GM19193 (cell line): ENCODE results near the gene KCNK1.

ENCODE experiments used
- POLR2A ChIP-seq: IDR thresholded peaks from 4 replicates; pipeline ENCODE4 v1.6.1; 2011; ENCODE audit not compliant: insufficient read depth, insufficient read length; ENCODE audit errors: extremely low read depth

KCNK1 gene

GRCh38 chr1:233654658-233655280 lies 40.9 kb downstream of the KCNK1 start:
- TF ChIP-seq POLR2A, result no peak

GRCh38 chr1:233655301-233655740 lies 41.4 kb downstream of the KCNK1 start:
- TF ChIP-seq POLR2A, result no peak

DNA sequence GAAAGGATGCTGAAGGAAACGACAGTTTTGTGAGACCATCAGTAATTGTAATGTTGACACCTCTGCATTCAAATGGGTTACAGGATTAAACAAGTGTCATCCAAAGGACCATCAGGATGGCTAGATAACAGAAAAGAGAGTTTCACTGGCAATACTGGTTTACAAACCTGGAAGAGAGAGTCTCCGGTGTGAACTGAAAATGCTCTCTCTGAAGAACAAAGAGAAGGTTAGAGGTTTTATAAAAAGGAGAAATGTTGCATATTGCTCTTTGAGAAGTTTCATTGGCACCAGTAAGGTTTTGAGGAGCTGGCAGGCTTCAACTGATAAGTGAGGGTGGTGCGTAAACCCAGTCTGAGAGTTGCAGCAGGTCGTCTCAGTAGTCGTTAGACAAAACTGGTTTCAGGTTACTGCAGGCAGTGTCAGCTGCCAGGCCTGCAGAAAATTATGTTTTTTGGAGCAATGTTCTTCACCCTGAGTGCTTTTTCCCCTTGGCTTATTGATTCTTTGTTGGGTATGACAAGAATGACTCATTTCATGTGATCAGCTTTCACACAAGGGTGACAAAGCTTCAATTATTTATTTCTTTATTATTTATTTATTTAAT lies 42.2 kb downstream of the KCNK1 start:
- no peak for TF ChIP-seq POLR2A

GRCh38 chr1:233656687-233657086 lies 42.8 kb downstream of the KCNK1 start:
- TF ChIP-seq POLR2A, result no peak

- TF ChIP-seq POLR2A, result no peak
These were observed 43.6 kb downstream of the KCNK1 start for GRCh38 chr1:233657466-233657865.

GRCh38 chr1:233659495-233659894 lies 45.6 kb downstream of the KCNK1 start:
- no peak for TF ChIP-seq POLR2A

DNA sequence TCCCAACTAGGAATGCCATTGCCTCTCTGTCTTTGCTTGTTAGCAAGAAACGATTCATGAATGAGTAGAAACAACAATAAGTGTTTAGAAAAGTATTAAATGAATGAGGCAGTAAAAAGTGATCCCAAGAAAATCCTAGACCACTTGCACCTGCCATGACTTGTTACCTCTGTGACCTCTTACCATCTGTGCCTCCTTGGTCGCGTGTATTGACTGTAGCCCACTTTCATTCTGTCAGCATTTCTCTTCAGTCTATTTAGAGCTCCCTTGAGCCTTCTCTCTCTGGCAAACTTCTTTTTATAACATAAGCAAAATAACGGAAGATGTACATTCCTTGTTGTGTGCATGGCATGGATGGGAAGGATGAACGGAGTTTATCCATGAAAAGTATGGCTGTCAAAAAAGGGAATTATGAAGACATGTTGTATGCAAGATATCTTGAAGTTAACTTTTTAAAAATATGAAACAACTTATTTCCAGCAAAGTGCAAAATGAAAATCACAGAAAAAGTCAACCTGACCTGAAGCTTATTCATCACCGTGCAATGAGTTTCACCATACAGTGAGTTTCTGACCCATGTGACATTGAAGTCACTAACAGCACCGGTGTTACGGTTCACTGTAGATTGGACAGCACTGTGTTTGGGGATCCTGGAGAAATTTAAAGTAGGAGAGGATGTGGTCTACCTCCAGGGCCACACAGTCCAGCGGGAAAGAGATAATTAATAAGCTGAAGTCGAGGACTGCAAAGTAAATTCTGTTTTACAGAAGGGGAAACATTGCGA lies 47.7 kb downstream of the KCNK1 start:
- TF ChIP-seq POLR2A, result no peak

DNA sequence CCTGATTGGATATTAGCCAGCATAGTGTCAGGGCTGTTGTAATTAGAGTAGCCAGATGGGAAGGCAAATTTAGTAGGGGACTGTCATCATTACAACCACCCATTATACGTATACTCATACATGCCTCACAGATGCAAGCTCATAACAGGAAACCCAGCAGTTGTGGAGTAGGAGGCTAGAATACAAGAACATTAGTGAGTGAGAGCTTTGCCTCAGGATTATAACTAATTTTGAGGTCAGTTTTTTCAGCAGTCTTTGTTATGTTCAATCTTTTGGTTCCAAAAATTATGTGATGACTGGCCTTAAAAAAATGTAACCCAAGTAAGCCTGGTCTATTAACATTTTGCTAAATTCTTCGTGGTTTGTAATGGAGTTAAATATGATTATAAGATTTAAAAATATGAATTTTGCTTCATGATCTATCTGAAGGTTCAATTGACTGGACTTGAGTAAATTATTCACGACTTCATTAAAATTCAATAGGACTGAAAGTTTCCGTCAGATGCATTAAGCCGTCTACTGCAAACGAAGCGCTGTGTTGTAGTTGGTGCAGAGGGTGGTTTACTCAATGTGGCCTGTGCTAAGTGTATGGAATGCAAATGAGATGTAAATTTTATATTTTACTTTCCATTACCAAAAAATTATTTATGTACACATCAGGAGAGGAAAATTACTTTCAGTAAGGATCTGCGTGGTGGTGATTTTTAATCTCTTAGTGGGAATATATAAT lies 48.8 kb downstream of the KCNK1 start:
- no peak for TF ChIP-seq POLR2A

GRCh38 chr1:233664253-233664652 lies 50.3 kb downstream of the KCNK1 start:
- no peak for TF ChIP-seq POLR2A

DNA sequence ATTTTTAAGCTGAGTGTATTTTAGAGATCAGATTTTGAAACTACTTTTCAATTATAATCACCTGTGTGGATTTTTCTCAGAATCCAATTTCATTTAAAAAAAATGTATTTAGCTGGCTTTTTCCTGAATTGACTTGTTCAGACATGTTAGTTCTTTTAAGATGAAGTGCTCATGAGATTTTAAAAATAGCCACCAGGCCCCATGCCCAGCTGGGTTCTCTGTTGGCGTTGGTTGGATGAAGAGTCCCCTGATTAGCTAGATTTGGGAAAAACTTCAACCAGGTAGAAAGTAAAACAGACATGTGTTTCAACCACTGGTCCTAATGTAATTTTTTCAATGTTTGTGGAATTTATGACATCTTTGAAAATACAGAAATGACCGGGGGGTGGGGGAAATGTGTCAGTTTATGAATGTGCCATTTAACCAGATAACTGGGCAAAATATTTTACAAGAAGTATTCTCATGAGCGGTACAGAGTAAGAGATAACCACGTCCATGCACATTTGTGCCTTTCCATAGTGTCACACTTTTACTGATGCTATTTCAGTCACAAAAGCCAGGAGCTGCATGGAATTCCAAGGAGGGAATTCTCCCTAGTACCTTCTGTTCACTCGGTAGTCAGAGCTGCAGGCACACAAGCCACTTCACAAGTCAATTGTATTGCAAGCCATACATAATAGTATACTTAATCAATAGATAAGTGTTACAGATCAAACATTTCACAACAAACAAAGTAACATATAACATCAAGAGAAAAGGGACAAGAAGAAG lies 51.1 kb downstream of the KCNK1 start:
- no peak for TF ChIP-seq POLR2A

DNA sequence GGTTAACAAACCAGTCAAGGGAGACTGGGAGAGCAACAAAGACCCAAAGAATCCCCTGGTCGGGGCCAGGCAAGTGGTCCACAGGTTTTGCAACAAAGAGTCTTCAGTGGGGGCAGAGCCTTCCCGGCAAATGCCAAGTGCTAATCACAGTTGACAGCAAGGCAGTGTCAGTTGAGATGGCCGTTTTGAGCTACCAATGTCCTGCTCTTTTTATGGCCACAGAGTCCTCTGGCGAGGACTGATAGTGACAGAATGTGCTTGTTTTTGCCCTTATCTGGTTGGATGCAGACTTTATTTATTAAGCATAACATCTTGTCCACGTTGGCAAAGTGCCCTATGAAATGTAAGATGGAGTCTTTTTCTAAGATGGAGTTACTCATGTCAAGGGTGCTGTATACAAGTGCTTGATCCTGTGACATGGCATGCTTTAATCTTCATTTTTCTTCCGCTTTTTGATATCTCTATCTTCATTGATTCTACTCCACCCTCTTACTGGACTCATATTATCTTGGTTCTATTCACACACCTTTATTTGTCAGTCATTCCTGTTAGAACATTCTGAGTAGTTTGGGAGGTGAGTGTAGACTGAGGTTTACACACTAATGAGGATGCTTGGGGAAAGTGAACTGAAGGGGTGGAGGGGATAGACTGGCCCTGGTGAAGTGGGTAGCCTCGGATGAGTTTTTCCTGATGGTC lies 51.8 kb downstream of the KCNK1 start:
- no peak for TF ChIP-seq POLR2A

GRCh38 chr1:233667741-233668140 lies 53.8 kb downstream of the KCNK1 start:
- no peak for TF ChIP-seq POLR2A

- TF ChIP-seq POLR2A, result no peak
These were observed 54.3 kb downstream of the KCNK1 start for GRCh38 chr1:233668146-233668724.

DNA sequence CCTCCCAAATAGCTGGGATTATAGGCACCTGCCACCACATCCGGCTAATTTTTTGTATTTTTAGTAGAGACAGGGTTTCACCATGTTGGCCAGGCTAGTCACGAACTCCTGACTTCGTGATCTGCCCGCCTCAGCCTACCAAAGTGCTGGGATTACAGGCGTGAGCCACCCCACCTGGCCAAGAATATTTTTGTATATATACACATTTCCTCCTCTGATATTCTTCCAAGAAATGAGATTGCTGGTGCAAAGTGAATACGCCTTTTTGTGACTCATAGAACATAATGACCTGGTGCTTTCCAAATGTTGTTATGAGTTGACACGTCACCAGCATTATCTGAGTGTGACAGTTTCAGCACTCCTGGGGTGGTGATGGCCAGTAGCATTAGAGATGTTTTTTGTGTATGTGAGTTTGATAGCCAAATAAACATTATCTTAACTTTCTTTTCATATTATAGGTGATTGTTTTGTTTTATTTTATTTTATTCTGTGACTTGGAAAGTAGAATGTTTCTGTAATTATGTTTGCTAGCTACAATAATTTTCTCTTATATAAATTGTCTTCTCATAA lies 54.9 kb downstream of the KCNK1 start:
- no peak for TF ChIP-seq POLR2A

GRCh38 chr1:233671286-233671685 lies 57.4 kb downstream of the KCNK1 start:
- TF ChIP-seq POLR2A, result no peak
